ENCODE data around the gene CUBN. TPM values are rescaled to one million over a fixed set of nuclear protein-coding genes. Genes with fewer than 3 reads are reported as not detected.

Gene CUBN
- total RNA-seq, 1 donor from 2014 or later, result 2.7 TPM

DNA sequence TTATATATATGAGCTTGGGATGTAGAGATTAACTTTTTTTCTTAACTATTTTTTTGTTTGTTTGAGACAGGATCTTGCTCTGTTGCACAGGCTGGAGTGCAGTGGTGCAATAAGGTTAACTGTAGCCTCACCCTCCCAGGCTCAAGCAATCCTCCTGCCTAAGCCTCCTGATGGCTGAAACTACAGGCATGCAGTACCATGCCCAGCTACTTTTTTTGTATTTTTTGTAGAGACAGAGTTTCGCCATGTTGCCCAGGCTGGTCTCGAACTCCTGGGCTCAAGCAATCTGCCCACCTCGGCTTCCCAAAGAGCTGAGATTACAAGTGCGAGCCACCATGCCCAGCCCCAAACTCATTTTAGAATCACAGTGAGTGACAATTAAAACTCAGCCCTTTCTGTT is 105.2 kb downstream of the CUBN start:
- Histone ChIP-seq H3K4me3 (ENCODE audit: insufficient read depth, low read depth, low read length) (no peak overlapping the region), H4K20me1 (ENCODE audit: insufficient read depth, low read length) (no peaks in the 10 kb centered on the region), H3K9ac (ENCODE audit: low read length) (peak overlapping the region; percentile 82), H3K36me3 (ENCODE audit: insufficient read depth, low read length) (no peaks in the 10 kb centered on the region), H3K27ac (ENCODE audit: low read depth, low read length) (peak overlapping the region; percentile 98), H3K79me2 (ENCODE audit: insufficient read depth, low read length) (no peaks in the 10 kb centered on the region), H2AFZ (ENCODE audit: low read depth, low read length) (no peak overlapping the region), H3K9me3 (ENCODE audit: insufficient read depth, low read depth, low read length) (no peaks in the 10 kb centered on the region), H3K27me3 (ENCODE audit: insufficient read depth, low read length) (no peaks in the 10 kb centered on the region), H3K4me2 (ENCODE audit: low read length) (no peak overlapping the region), H3K4me1 (ENCODE audit: insufficient read depth, low read length) (peaks cover 52% of the 10 kb centered on the region)
- DNase-seq (ENCODE audit: low read depth) (no peak), FAIRE-seq (no peak)
- H3K4me3 Mint-ChIP-seq (ENCODE audit: unreplicated experiment), result no peak overlapping the region
- peaks cover 58% of the 10 kb centered on the region for H3K4me1 Mint-ChIP-seq (ENCODE audit: low read depth, unreplicated experiment)
- no peaks in the 10 kb centered on the region for H3K27me3 Mint-ChIP-seq (ENCODE audit: low read depth, unreplicated experiment)
- peak overlapping the region; percentile 90 for H3K27ac Mint-ChIP-seq (ENCODE audit: unreplicated experiment)
- H3K9me3 Mint-ChIP-seq (ENCODE audit: unreplicated experiment), result no peaks in the 10 kb centered on the region
- H3K36me3 Mint-ChIP-seq (ENCODE audit: low read depth, unreplicated experiment), result no peaks in the 10 kb centered on the region
- TF ChIP-seq, protein P1, sequence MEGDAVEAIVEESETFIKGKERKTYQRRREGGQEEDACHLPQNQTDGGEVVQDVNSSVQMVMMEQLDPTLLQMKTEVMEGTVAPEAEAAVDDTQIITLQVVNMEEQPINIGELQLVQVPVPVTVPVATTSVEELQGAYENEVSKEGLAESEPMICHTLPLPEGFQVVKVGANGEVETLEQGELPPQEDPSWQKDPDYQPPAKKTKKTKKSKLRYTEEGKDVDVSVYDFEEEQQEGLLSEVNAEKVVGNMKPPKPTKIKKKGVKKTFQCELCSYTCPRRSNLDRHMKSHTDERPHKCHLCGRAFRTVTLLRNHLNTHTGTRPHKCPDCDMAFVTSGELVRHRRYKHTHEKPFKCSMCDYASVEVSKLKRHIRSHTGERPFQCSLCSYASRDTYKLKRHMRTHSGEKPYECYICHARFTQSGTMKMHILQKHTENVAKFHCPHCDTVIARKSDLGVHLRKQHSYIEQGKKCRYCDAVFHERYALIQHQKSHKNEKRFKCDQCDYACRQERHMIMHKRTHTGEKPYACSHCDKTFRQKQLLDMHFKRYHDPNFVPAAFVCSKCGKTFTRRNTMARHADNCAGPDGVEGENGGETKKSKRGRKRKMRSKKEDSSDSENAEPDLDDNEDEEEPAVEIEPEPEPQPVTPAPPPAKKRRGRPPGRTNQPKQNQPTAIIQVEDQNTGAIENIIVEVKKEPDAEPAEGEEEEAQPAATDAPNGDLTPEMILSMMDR (IDR thresholded peaks at IDR 0.05; ENCODE audit: insufficient read depth, low read depth, low read length), result no peak
- TF ChIP-seq EZH2 (IDR thresholded peaks at IDR 0.05; ENCODE audit: insufficient read depth, low read length), result no peak

DNA sequence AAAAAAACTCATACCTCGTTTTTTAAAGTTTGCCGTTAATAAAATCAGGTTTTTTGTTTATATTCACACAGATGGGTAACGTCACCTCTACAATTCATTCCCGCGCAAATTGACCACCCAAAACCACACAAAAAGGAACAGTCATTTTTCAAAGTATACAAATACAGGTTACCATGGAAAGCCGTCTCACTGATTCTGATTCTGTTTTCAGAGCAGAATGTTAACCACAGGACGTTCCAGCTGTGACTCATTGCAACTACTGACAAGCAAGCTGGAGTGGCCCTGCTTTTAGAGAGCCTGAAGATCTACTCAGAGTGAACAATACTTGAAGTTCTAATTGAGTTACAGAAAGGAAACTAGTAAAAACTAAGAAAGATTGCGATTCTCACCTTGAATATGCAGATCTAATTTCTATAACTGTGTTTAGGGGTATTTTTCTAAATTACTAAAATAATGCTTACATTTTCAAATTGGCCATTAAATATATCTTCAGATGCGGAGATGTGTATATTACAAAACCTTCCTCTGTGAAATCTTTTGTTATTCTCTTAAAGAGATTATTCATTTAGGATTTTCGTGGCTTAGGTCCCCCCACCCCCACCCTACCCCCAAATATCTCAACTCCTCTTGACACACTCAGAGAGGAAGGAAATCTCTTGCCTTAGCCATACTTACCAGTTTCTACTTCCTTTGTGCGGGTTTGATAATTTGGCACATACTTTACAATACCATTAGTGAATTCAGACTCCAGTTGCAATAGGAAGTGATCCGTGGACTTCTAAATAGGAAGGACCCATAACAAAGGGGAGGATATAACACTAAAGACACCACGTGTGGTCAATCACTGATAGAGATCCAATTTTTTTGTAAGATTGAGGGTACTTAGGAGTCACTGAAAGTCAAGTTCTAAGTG is 106.0 kb downstream of the CUBN start:
- peak overlapping the region; percentile 98 for H3K27ac ChIP-seq (ENCODE audit: low read depth, low read length)
- DNase-seq (ENCODE audit: low read depth), result peak; percentile 99

More for the DNA sequence above, 106.0 kb downstream of the CUBN start:
- H3K79me2 ChIP-seq (ENCODE audit: insufficient read depth, low read length), result no peaks in the 10 kb centered on the region
- peak overlapping the region; percentile 71 for H3K4me2 ChIP-seq (ENCODE audit: low read length)
- H3K36me3 ChIP-seq (ENCODE audit: insufficient read depth, low read length), result no peaks in the 10 kb centered on the region
- no peak overlapping the region for H3K4me3 ChIP-seq (ENCODE audit: insufficient read depth, low read depth, low read length)
- FAIRE-seq, result peak; percentile 93
- Mint-ChIP-seq H3K27ac (ENCODE audit: unreplicated experiment) (peak overlapping the region; percentile 90), H3K4me3 (ENCODE audit: unreplicated experiment) (peak overlapping the region; percentile 0), H3K9me3 (ENCODE audit: unreplicated experiment) (no peaks in the 10 kb centered on the region), H3K4me1 (ENCODE audit: low read depth, unreplicated experiment) (peaks cover 51% of the 10 kb centered on the region), H3K36me3 (ENCODE audit: low read depth, unreplicated experiment) (no peaks in the 10 kb centered on the region), H3K27me3 (ENCODE audit: low read depth, unreplicated experiment) (no peaks in the 10 kb centered on the region)
- no peak overlapping the region for H2AFZ ChIP-seq (ENCODE audit: low read depth, low read length)
- peaks cover 43% of the 10 kb centered on the region for H3K4me1 ChIP-seq (ENCODE audit: insufficient read depth, low read length)
- H3K9me3 ChIP-seq (ENCODE audit: insufficient read depth, low read depth, low read length), result no peaks in the 10 kb centered on the region
- no peaks in the 10 kb centered on the region for H4K20me1 ChIP-seq (ENCODE audit: insufficient read depth, low read length)
- peak overlapping the region; percentile 82 for H3K9ac ChIP-seq (ENCODE audit: low read length)
- TF ChIP-seq, protein P1 (IDR thresholded peaks at IDR 0.05; ENCODE audit: insufficient read depth, low read depth, low read length), result no peak
- TF ChIP-seq EZH2 (IDR thresholded peaks at IDR 0.05; ENCODE audit: insufficient read depth, low read length), result no peak
- no peaks in the 10 kb centered on the region for H3K27me3 ChIP-seq (ENCODE audit: insufficient read depth, low read length)

Data from astrocyte (in vitro differentiated cells and primary cell).